Fibroblast of lung (primary cell): ENCODE measurements around the gene NFATC2.

ENCODE experiments used
- CTCF ChIP-seq, 2 donors: IDR thresholded peaks in 1 of 2; conservative IDR thresholded peaks in 1 of 2; 1 replicate in 1 of 2; 2 replicates in 1 of 2; pipeline ENCODE4 v1.5.1; 2011 to 2012; ENCODE audit warnings: low read length in 2 of 2, control low read depth in 1 of 2, inconsistent platforms in 1 of 2, low read depth in 1 of 2, mild to moderate bottlenecking in 1 of 2
- EZH2 ChIP-seq: IDR thresholded peaks from 2 replicates; pipeline ENCODE4 v1.5.1; 2012; ENCODE audit warnings: low read length, control low read depth, mild to moderate bottlenecking; ENCODE audit errors: missing control alignments

- TF ChIP-seq CTCF (conservative IDR thresholded peaks at IDR 0.05 in 1 of 2, IDR thresholded peaks at IDR 0.05 in 1 of 2; ENCODE audit: low read depth in 1 of 2, low read length in 2 of 2) (no peak), EZH2 (no peak)
These were observed 176.2 kb downstream of the NFATC2 start for GRCh38 chr20:51366155-51366886.
